AG04449 (cell line): ENCODE data around the gene HSCB.

Experiments used
- CTCF ChIA-PET: fragments of 350-600 bp; formaldehyde crosslinking; extraction: SDS; loops from one replicate; lab custom pipeline; 2021; ENCODE audit warnings: antibody characterized with exemption; lab: Yijun Ruan, JAX
- POLR2A ChIA-PET: fragments of 400-600, 350-600 bp; formaldehyde crosslinking; extraction: SDS; loops from one replicate; lab custom pipeline; 2020; ENCODE audit warnings: antibody characterized with exemption, inconsistent platforms; lab: Yijun Ruan, JAX
- DNase-seq: peaks from one replicate; pipeline ENCODE4 v3.0.0-alpha.2; 2010; ENCODE audit warnings: low read depth, low spot score
- H3K4me3 ChIP-seq: 2 replicates; pipeline ENCODE4 v1.5.1; 2011; ENCODE audit warnings: low read depth, mild to moderate bottlenecking, control low read depth, low read length
- TF ChIP-seq, protein P1 (sequence below): IDR thresholded peaks from one replicate; pipeline ENCODE4 v1.5.1; 2011; ENCODE audit warnings: mild to moderate bottlenecking, moderate library complexity, low read length, control low read depth, inconsistent platforms; ENCODE audit not compliant: insufficient read depth; ENCODE audit errors: missing control alignments

HSCB gene

DNA sequence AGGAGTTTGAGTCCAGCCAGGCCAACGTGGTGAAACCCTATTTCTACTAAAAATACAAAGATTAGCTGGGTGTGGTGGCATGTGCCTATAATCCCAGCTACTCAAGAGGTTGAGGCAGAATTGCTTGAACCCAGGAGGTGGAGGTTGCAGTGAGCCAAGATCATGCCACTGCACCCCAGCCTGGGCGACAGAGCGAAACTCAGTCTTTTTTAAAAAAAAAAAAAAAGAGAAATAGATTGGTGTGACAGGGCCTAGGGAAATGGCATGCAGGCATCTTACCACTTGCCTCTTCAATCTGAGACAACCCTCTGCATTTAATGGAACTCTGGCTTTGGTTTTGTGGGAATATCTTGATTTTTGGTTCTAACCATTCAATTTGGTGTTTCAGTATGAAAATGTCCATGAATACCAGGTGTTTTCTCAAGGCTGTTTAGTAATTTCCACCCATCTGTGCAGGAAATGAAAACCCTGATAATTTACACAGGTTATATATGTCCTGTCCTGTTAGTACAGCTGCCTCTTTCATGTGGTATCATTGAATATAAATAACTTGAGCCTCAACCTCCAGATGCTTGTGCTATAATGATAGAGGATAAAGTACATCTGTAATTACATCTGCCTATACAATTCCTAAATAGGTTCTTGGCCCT, 50.1 kb downstream of the HSCB start:
- H3K4me3 ChIP-seq: no peak overlapping the region
- no peak for DNase-seq
- ChIA-PET CTCF (interaction anchor here (1.5 to 1.9 kb wide), 3 partner anchors 11 to 191 kb away, joined by 3 to 7 read pairs (median 5); no protein-coding TSS in a partner anchor), POLR2A (interaction anchor here (0.6 to 1.8 kb wide), 4 partner anchors 8 to 191 kb away, joined by 3 to 7 read pairs (median 4); partner anchors contain the start of genes TTC28 and XBP1)
- TF ChIP-seq, protein P1, sequence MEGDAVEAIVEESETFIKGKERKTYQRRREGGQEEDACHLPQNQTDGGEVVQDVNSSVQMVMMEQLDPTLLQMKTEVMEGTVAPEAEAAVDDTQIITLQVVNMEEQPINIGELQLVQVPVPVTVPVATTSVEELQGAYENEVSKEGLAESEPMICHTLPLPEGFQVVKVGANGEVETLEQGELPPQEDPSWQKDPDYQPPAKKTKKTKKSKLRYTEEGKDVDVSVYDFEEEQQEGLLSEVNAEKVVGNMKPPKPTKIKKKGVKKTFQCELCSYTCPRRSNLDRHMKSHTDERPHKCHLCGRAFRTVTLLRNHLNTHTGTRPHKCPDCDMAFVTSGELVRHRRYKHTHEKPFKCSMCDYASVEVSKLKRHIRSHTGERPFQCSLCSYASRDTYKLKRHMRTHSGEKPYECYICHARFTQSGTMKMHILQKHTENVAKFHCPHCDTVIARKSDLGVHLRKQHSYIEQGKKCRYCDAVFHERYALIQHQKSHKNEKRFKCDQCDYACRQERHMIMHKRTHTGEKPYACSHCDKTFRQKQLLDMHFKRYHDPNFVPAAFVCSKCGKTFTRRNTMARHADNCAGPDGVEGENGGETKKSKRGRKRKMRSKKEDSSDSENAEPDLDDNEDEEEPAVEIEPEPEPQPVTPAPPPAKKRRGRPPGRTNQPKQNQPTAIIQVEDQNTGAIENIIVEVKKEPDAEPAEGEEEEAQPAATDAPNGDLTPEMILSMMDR: no peak

DNA sequence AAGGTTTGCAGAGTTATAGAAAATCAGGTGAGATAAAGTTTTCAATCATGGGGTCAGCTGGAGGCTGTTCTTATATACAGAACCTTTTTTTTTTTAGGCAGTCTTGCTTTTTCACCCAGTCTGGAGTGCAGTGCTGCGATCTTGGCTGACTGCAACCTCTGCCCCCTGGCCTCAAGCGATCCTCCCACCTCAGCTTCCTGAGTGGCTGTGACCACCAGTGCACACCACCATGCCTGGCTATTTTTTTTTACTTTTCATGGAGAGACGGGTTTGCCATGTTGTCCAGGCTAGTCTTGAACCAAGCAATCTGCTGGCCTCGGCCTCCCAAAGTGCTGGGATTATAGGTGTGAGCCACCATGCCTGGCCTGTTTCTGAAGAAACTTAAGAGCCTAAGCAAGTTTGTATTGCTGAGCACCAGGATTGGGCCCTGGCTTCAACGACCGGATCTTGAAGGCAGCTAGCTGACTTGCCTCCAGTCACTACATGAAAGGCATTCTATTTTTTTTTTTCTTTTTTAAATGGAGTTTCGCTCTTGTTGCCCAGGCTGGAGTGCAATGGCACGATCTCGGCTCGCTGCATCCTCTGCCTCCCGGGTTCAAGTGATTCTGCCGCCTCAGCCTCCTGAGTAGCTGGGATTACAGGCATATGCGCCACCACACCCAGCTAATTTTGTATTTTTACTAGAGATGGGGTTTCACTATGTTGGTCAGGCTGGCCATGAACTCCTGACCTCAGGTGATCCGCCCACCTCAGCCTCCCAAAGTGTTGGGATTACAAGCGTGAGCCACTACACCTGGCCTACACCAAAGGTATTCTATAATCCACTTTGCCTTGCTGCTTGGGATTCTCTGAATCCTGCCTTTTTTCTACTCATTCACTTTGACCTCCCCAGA, 50.9 kb downstream of the HSCB start:
- ChIA-PET CTCF (interaction anchor here (1.5 kb wide), 2 partner anchors 10 to 192 kb away, joined by 3 to 7 read pairs; no protein-coding TSS in a partner anchor), POLR2A (interaction anchor here (0.6 kb wide), 1 partner anchor 90 kb away, joined by 3 read pairs; no protein-coding TSS in a partner anchor)
- TF ChIP-seq, protein P1: no peak
- no peak overlapping the region for H3K4me3 ChIP-seq
- no peak for DNase-seq

DNA sequence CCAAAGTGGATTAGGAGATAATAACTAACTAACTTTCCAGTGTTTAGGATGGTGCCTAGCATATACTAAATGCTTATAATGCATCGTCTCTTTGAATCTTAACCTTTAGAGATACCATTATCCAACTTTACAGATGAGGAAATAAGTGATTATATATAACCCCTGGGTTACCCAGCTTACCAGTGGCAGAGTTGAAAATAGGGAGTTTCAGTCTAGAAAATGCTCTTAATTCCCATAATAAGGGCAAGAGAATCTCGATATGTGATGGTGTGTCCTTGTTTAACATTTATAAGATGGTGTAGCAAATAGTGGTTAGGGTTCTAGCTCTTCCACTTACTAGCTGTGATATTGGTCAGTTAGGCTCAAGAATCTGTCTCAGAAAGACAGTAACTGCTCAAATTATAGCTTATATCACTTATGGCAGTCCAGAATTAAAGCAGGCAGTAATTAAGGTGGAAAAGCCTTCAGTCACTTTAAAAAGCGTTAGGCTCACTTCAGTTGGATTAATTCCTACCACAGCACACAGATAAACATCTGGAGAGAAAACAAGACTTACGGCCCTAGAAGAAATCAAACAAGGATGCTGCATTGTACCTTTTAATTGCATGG, 52.2 kb downstream of the HSCB start:
- ChIA-PET POLR2A (no interaction called here), CTCF (interaction anchor here (1.2 to 4.9 kb wide), 2 partner anchors 35 to 194 kb away, joined by 4 to 21 read pairs; no protein-coding TSS in a partner anchor)
- H3K4me3 ChIP-seq: no peak overlapping the region
- no peak for DNase-seq
- TF ChIP-seq, protein P1: no peak

DNA sequence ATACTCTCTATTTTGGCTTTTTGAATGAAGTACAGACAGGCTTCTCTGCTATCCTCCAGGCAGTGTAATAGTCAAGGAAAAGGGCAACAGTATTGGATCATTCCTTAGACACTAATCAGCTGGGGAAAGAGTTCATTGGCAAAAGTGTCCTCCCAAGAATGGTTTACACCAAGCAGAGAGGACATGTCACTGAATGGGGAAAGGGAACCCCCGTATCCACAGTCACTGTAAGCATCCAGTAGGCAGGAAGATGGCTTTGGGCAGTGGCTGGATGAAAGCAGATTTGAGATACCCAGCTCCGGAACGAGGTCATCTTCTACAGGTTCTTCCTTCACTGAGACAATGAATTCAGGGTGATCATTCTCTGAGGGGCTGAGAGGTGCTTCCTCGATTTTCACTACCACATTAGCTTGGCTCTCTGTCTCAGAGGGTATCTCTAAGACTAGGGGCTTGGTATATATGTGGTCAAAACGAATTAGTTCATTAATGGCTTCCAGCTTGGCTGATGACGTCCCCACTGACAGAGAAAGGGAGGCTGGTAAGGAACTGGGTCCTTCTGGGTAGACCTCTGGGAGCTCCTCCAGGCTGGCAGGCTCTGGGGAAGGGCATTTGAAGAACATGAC, 53.3 kb downstream of the HSCB start:
- ChIA-PET CTCF (interaction anchor here (0.7 to 4.9 kb wide), 3 partner anchors 16 to 195 kb away, joined by 3 to 21 read pairs (median 4); no protein-coding TSS in a partner anchor), POLR2A (no interaction called here)
- no peak overlapping the region for H3K4me3 ChIP-seq
- TF ChIP-seq, protein P1: no peak
- no peak for DNase-seq

DNA sequence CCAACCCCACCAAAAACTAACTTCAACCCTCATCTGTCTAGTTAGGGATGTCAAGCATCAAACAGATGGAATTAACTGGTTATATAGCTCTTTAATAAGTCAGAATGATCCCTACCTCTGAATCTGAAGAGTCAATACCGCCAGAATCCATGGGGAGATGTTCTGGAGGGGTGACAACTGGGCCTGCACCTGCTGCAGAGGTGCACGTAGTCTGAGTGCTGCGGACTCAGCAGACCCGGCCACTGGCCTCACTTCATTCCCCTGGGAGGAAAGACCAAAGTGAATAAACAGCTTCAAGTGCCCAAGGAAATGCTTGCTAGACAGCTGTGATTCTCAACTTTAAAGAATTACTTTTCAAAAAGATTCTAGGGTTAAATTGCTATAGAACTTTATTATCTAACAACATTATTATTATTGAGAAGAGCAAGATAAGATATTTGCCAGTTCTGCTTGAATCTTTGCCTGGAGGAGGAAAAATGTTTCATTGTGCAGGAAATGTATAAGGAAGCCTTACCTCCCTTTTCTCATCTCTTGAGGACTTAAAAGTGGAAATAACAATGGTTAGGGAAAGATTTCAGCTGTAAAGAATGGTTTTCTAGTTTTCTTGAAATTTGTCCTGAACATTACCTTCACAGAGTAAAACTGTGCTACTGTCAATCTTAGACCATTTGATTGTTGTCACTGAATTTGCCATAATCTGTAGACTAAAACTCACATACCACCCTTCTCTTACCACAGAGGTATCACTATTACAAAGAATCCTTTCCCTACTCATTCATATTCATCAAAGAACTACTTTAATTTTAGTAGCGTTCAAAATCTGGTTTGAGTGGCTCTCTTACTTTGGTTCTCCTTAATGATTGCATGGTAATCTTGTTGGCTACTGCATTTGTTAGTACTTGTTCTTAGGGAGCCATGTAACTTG, 54.4 kb downstream of the HSCB start:
- ChIA-PET CTCF (interaction anchor here (1.2 to 4.9 kb wide), 3 partner anchors 33 to 244 kb away, joined by 4 to 21 read pairs (median 4); no protein-coding TSS in a partner anchor), POLR2A (no interaction called here)
- no peak overlapping the region for H3K4me3 ChIP-seq
- TF ChIP-seq, protein P1: no peak
- DNase-seq: no peak
